Measurements from ENCODE around the gene FBXO41.

FBXO41 gene

DNA sequence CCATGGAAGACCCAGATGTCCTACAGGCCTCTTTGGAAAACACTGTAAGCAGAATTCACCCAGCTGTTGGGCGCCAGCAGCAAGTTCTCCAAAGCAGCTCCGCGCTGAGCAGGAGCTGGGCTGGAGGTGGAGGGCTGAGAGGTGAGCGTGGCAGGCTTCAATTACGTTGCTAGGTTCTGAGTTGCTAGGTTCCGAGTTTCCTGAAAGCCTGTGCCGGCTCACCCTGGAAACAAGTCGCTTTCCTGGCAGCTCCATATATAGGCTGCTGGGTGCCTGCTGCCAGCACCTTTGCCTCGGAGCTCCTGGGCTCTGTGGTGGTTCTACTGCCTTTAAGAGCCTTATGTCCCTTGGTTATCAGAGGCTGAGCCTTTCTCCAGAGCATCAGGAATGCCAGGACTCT, 23.4 kb upstream of the FBXO41 start:
- H3K4me3 ChIP-seq (replicated peaks; ENCODE audit: insufficient read depth, low read length) = no peak overlapping the region
- no peak overlapping the region for H3K27ac ChIP-seq (replicated peaks)
- DNase-seq (ENCODE audit: low read depth in 1 of 2, low spot score in 1 of 2) = no peak
- H3K27me3 ChIP-seq (ENCODE audit: insufficient read depth, poor library complexity, severe bottlenecking) = peaks cover 6% of the 10 kb centered on the region
- TF ChIP-seq SPI1 (IDR thresholded peaks at IDR 0.05; ENCODE audit: borderline replicate concordance, low read depth) (no peak), GABPA (IDR thresholded peaks at IDR 0.05; ENCODE audit: low read depth) (no peak), POLR2AphosphoS5 (IDR thresholded peaks at IDR 0.05; ENCODE audit: low read depth) (no peak)
- TF ChIP-seq, protein P1, sequence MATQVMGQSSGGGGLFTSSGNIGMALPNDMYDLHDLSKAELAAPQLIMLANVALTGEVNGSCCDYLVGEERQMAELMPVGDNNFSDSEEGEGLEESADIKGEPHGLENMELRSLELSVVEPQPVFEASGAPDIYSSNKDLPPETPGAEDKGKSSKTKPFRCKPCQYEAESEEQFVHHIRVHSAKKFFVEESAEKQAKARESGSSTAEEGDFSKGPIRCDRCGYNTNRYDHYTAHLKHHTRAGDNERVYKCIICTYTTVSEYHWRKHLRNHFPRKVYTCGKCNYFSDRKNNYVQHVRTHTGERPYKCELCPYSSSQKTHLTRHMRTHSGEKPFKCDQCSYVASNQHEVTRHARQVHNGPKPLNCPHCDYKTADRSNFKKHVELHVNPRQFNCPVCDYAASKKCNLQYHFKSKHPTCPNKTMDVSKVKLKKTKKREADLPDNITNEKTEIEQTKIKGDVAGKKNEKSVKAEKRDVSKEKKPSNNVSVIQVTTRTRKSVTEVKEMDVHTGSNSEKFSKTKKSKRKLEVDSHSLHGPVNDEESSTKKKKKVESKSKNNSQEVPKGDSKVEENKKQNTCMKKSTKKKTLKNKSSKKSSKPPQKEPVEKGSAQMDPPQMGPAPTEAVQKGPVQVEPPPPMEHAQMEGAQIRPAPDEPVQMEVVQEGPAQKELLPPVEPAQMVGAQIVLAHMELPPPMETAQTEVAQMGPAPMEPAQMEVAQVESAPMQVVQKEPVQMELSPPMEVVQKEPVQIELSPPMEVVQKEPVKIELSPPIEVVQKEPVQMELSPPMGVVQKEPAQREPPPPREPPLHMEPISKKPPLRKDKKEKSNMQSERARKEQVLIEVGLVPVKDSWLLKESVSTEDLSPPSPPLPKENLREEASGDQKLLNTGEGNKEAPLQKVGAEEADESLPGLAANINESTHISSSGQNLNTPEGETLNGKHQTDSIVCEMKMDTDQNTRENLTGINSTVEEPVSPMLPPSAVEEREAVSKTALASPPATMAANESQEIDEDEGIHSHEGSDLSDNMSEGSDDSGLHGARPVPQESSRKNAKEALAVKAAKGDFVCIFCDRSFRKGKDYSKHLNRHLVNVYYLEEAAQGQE (IDR thresholded peaks at IDR 0.05; ENCODE audit: insufficient replicate concordance, low read depth) = no peak
- TF ChIP-seq, protein P2, sequence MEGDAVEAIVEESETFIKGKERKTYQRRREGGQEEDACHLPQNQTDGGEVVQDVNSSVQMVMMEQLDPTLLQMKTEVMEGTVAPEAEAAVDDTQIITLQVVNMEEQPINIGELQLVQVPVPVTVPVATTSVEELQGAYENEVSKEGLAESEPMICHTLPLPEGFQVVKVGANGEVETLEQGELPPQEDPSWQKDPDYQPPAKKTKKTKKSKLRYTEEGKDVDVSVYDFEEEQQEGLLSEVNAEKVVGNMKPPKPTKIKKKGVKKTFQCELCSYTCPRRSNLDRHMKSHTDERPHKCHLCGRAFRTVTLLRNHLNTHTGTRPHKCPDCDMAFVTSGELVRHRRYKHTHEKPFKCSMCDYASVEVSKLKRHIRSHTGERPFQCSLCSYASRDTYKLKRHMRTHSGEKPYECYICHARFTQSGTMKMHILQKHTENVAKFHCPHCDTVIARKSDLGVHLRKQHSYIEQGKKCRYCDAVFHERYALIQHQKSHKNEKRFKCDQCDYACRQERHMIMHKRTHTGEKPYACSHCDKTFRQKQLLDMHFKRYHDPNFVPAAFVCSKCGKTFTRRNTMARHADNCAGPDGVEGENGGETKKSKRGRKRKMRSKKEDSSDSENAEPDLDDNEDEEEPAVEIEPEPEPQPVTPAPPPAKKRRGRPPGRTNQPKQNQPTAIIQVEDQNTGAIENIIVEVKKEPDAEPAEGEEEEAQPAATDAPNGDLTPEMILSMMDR (IDR thresholded peaks at IDR 0.05; ENCODE audit: insufficient read depth, low read length) = no peak

DNA sequence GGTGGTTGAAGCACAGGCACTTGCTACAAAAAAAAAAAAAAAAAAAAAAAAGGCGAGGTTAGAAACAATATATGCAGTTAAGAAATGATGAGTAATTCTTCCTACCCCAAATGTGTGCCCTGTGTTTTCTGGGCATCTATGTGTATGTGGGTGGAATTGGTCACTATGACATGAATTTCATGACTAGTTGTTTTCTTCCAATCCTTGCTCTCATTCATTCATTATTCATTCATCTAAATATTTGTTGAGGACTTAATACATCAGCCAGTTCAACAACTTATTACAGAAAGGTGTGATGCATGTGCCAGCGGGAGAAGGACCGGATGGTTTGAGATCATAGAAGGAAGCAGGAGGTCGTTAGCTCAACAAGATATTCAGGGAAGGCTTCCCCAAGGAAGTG, 17.4 kb upstream of the FBXO41 start:
- peaks cover 10% of the 10 kb centered on the region for H3K27me3 ChIP-seq (ENCODE audit: insufficient read depth, poor library complexity, severe bottlenecking)
- no peak overlapping the region for H3K27ac ChIP-seq (replicated peaks)
- TF ChIP-seq, protein P2 (IDR thresholded peaks at IDR 0.05; ENCODE audit: insufficient read depth, low read length) = no peak
- TF ChIP-seq, protein P1 (IDR thresholded peaks at IDR 0.05; ENCODE audit: insufficient replicate concordance, low read depth) = no peak
- TF ChIP-seq SPI1 (IDR thresholded peaks at IDR 0.05; ENCODE audit: borderline replicate concordance, low read depth) (no peak), GABPA (IDR thresholded peaks at IDR 0.05; ENCODE audit: low read depth) (no peak), POLR2AphosphoS5 (IDR thresholded peaks at IDR 0.05; ENCODE audit: low read depth) (no peak)

DNA sequence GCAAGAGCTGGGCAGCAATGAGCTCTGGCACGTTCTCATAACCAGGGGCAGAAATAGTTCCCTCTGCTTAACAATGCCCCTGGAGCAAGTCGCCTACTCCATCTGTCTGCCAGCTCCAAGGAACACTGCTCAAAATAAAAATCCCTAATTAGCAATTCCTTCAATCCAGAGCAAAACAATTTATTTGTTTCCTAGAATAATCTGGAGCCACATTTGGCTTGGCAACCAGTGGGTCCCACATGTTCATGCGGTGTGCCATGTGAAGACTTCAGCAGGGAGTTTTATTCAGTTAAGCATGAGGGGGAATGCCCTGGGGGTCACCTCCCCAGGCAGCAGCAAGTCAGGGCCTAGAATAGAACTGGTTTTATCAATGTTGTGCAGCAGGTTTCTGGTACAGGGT, 16.6 kb upstream of the FBXO41 start:
- TF ChIP-seq SPI1 (IDR thresholded peaks at IDR 0.05; ENCODE audit: borderline replicate concordance, low read depth) = no peak
- TF ChIP-seq, protein P1 (IDR thresholded peaks at IDR 0.05; ENCODE audit: insufficient replicate concordance, low read depth) = no peak
- no peak for TF ChIP-seq POLR2AphosphoS5 (IDR thresholded peaks at IDR 0.05; ENCODE audit: low read depth)
- TF ChIP-seq, protein P2 (IDR thresholded peaks at IDR 0.05; ENCODE audit: insufficient read depth, low read length) = no peak
- no peak for TF ChIP-seq GABPA (IDR thresholded peaks at IDR 0.05; ENCODE audit: low read depth)
- H3K4me3 ChIP-seq (replicated peaks; ENCODE audit: insufficient read depth, low read length) = no peak overlapping the region
- no peak overlapping the region for H3K27ac ChIP-seq (replicated peaks)
- DNase-seq (ENCODE audit: low read depth in 1 of 2, low spot score in 1 of 2) = no peak
- peaks cover 13% of the 10 kb centered on the region for H3K27me3 ChIP-seq (ENCODE audit: insufficient read depth, poor library complexity, severe bottlenecking)

More for the DNA sequence above, 17.4 kb upstream of the FBXO41 start:
- no peak for DNase-seq (ENCODE audit: low read depth in 1 of 2, low spot score in 1 of 2)
- no peak overlapping the region for H3K4me3 ChIP-seq (replicated peaks; ENCODE audit: insufficient read depth, low read length)

All from HL-60 (cell line).